GM19025 (cell line): ENCODE data around the gene PTX4.

ENCODE experiments used
- ATAC-seq: cut with Tn5 transposase; IDR thresholded peaks from one replicate; pipeline ENCODE4 v1.9.1; 2021; ENCODE audit warnings: mild to moderate bottlenecking, low read depth, moderate library complexity; ENCODE audit not compliant: unreplicated experiment

PTX4 gene

DNA sequence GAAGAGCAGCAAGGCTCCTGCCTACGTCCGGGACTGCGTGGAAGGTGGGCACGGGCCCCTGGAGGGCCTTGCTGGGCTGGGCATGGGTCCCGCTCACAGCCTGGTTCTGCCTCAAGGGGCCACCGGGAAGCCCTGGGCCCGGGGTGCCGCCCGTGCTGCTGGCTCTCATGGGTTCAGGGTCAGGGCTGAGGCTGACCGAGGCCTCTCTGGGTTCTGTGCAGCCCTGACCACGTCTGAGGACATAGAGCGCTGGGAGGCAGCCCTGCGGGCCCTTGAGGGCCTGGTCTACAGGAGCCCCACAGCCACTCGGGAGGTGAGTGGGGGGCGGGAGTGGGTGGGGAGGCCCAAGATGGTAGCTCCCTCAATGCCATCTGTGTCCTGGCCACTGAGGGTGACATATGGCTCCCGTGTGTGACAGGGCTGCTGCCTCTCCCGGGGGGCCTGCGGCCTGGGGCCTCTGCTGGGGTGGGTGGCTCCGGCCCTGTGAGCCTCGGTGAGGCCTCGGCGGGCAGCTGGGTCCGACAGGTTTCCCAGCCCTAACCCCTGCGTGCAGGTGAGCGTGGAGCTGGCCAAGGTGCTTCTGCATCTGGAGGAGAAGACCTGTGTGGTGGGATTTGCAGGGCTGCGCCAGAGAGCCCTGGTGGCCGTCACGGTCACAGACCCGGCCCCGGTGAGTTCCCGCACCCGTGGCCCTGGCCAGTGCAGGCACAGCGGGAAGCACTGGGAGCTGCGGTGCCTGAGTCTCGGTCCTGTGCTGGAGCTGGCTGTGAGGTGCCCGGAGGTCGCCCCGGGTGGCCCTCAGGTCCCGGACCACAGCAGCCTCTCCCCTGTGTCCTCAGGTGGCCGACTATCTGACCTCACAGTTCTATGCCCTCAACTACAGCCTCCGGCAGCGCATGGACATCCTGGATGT lies 13.6 kb upstream of the PTX4 start:
- no peak for ATAC-seq

DNA sequence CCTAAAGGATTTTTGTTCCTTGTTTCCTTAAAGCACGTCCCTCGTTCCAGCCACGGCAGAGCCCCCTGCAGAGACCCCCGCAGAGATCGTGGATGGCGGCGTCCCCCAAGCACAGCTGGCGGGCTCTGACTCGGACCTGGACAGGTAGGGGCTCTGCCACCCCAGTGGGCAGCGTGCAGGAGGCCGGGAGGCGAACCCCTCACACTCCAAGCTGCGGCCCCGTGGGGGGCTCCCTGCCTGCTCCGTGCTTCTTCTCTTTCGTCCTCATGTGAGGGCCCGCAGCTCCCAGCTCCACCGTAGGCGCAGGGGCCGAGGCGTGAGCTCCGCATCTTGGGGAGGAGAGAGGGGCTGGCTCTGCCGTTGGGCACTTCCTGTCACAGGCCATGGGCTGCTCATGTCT lies 12.9 kb upstream of the PTX4 start:
- no peak for ATAC-seq

DNA sequence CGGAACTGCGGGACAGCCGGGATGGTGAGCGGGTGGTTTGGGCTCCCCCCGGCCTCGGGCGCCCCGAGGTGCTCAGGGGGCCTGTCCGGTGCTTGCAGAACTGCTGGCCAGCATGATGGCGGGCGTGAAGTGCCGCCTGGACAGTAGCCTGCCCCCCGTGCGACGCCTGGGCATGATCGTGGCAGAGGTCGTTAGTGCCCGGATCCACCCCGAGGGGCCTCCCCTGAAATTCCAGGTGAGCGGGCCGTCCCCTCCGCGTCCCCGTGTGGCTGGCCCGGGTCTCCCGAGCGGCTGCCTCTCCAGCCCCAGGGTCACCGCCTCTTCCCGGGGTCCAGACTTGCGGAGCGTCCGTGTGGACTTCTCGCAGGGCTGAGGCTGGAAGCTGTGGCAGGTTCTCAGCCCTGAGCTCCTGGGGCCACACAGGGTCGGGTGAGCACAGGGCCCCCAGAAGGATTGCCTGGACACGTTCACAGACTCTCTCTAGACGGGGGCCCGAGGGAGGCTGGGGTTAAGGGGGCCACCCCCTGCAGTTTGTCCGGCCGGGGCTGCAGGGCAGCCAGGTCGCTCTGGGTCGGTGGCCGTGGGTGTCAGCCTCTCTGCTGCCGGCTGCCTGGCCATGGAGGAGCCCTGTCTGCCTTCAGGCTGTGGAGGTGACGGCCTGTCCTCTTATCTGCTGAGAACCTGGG lies 11.9 kb upstream of the PTX4 start:
- no peak for ATAC-seq

DNA sequence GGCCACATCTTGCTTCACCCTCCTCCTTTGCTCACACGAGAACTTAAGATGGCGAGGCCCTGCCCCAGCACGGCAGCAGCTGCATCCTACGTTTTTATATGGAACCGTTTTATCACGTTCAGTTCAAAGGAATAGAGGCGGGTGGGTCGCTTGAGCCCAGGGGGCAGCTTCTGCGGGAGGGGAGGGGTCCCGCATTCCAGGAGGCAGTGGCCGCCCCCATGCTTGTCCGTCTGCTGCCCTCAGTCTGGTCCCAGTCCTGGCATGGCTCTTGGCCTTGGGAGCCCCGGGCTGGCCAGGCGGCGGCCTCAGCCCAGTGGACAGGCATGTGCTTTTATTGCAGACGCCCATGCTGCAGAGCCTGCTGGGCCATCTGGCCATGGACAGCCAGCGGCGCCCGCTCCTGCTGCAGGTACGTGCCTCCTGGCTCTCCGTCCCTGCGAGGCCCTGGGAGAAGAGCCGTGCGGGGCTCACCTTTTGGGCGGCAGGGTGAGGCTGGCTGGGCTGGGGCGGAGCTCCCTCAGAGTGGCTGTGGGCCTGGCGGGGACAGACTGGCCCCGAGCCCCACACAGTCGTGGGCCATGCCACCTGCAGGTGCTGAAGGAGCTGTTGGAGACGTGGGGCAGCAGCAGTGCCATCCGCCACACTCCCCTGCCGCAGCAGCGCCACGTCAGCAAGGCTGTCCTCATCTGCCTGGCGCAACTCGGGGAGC lies 11.2 kb upstream of the PTX4 start:
- no peak for ATAC-seq

DNA sequence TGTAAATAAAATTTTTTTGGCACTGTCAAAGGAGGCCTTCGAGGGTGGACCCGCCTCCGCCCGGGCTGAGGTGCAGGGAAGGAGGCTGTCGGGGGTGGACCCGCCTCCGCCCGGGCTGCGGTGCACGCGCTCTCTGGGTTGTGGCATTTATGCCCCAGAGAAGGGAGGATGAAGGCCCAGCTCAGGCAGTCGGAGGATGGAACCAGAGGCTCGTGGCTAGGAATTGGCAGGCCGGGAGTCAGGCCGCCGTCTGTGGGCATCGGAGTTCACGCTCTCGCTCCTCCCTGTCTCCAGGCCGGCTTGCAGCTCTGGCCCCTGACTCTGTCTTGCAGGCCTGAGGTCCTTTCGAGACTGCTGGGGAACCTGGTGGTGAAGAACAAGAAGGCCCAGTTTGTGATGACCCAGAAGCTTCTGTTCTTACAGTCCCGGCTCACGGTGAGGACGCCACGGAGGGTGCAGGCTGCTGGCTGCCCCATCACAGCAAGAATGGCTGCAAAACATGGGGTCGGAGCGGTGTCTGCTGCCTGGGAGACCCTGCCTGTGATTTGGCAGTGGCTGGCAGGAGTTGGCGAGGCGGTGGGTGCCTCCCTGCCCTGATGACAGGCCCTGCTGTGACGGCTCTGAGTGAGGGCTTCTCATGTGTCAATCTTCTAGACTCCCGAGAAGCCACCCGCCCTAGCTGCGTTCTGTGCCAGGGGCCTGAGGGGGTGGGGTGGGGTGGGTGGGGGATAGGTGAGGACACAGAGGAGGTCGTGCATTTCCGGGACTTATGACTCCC lies 10.3 kb upstream of the PTX4 start:
- no peak for ATAC-seq

DNA sequence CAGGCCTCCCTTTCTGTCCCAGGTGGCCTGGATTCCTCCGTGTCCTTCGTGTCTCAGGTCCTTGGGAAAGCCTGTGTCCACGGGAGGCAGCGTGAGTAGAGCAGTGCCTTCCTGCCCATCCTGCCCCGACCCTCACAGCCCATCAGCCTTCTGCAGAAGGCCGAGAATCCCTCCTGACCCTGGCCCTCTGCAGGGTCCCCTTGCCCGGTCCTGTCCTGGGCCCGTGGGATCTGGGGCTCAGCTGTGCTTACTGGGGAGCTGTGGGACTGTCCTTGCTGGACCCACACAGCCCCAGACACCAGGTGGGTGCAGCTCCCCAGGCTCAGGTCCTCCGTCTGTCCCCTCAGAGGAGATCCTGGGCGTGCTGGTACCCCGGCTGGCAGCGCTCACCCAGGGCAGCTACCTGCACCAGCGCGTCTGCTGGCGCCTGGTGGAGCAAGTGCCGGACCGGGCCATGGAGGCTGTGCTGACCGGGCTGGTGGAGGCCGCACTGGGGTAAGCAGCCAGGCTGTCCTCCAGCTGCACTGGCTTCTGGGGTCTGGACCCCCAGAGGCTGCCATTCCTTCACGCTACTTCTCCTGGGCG lies 8.4 kb upstream of the PTX4 start:
- no peak for ATAC-seq

DNA sequence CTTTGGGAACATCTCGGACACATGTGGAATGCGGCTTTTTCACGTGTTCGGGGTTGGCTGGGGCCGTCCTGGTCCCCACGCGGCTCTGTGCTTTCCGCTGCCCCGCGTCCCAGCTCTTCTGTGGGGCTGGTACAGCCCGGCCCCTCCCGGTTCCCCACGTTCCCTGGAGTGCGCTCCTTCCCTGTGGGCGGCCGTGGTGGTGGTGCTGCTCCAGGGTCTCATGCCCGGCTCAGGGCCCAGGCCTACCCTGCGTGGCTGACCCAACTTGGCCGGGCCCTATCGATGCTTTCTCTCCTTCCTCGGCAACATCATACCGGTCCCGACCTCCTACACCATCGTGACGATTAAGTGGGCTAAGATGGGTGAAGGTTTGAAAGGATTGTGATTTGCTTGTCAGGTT lies 7.7 kb upstream of the PTX4 start:
- no peak for ATAC-seq

DNA sequence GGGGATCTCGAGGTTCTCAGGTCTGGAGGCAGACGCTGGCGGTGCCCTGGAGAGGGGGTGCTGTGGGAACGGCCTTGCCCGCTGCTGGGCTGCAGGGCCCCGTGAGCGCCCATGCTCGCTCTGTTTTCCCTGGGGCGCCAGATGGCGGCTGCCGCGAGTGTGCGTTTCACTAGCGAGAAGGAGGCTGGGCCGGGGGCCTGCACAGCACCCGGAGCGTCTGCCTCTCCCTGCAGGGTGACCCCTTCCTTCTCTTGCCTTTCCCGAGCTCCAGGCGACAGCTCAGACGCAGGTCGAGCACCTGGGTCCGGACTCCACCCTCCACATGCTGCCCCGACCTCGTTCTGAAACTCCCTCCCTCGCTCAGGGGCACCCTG lies 7.1 kb upstream of the PTX4 start:
- no peak for ATAC-seq

DNA sequence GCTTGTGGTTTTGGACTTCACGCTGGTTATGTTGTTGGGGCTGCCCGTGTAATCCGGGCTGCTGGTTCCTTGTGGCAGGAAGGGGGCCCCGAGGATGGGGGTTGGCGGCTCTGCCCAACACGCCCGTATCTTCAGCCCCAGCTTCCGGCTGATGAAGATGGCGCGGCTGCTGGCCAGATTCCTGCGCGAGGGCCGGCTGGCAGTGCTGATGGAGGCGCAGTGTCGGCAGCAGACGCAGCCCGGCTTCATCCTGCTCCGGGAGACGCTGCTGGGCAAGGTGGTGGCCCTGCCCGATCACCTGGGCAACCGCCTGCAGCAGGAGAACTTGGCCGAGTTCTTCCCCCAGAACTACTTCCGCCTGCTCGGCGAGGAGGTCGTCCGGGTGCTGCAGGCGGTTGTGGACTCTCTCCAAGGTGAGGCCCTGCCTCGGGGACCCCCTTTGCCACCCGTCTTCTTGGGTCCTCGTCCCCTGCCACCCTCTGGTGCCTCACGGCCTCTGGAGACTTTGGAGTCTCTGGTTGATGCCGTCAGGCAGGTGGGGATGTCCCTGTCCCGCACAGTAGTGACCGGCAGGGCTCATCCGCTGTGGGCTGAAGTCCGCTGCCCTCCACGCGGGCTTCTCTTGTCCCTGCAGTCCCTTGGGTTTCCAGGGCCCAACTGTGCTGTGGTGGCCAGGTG lies 6.6 kb upstream of the PTX4 start:
- ATAC-seq = no peak

DNA sequence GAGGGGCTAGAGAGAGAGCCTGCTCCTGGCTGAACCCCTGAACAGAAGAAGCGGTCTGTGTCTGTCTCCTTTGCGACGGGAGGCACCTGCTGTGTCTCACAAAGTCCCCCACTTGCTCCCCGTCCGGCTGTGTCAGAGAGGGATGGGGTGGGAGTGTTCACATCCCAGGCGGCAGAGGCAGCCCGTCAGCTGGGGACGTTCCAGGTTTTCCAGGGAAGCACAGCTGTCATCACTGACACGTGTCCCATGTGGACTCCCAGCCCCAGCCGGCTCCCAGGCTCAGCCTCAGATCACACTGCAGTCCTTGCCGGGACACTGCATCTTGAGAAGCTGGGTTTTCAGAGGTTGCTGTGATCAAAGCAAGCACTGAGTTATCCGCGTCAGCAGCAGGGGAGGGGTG lies 6.0 kb upstream of the PTX4 start:
- ATAC-seq = no peak

DNA sequence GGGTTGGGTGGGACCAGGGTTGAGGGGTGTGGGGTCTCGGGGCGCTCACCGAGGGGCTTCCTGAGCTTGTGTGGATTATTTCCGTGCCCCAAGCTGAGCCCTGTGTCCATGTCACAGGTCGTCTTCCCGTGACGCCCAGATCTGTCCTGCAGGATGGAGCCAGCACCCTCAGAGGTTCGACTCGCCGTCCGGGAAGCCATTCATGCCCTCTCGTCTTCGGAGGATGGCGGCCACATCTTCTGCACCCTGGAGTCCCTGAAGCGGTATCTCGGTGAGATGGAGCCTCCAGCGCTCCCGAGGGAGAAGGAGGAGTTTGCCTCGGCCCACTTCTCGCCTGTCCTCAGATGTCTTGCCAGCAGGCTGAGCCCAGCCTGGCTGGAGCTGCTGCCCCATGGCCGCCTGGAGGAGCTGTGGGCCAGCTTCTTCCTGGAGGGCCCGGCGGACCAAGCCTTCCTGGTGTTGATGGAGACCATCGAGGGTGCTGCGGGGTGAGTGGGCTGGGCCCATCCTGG lies 5.4 kb upstream of the PTX4 start:
- no peak for ATAC-seq

DNA sequence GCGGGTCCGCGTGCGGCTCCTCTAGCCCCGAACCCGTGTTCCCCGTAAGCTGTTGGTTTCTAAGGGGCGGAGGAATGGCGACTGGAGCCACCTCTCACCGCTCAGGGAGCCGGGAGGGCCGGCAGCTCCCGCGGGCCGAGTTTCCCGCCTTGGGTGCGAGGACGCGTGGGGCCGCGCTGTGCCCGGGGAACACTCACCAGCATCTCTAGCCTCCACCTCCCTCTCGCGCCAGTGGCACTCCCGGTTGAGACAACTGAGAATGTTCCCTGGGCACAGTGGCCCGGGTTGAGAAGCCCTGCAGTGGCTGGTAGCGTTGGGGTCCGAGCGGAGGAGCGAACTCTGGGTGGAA lies 5.0 kb upstream of the PTX4 start:
- ATAC-seq = no peak

DNA sequence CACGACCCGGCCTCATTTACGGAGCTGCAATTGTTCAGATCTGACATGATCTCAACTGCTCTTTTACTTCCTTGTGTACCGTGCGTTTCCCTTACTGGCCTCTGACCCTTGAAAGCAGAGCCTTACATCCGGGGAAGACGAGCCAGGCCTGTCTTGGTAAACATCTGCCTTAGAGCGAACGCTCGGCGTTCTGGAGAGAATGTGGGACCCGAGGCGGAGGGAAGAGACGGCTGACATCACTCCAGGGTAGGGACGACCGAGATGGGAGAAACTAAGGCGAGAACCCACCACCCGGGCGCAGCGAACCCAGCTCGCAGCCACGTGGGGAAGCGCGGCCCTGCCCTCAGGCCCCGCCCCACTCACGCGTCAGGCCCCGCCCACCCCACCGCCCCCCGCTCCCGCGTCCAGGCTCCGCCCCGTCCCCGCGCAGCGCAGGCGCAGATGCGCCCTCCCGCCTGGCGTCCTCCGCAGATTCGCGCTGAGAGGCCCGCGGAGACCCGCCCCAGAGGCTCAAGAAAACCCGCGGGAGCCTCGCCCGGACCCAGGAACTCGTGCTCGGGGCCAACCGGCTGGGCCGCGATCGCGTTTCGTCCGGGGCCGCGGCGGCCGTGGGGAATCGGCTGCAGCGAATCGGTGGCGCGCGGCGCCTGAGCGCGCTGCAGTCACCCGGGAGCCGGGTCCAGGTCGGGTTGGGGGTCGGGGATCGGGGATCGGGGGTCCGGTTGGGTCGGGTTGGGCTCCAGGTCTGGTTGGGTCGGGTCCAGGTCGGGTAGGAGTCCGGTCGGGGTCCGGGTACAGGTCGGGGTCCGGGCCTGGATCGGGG lies 4.4 kb upstream of the PTX4 start, which contains the start of gene TELO2:
Gene TELO2 (plus strand): TSS at position 438 of the 823 bp plus-strand sequence. CDS start 922 bp downstream, outside the sequence.
- peak; percentile 63 for ATAC-seq

DNA sequence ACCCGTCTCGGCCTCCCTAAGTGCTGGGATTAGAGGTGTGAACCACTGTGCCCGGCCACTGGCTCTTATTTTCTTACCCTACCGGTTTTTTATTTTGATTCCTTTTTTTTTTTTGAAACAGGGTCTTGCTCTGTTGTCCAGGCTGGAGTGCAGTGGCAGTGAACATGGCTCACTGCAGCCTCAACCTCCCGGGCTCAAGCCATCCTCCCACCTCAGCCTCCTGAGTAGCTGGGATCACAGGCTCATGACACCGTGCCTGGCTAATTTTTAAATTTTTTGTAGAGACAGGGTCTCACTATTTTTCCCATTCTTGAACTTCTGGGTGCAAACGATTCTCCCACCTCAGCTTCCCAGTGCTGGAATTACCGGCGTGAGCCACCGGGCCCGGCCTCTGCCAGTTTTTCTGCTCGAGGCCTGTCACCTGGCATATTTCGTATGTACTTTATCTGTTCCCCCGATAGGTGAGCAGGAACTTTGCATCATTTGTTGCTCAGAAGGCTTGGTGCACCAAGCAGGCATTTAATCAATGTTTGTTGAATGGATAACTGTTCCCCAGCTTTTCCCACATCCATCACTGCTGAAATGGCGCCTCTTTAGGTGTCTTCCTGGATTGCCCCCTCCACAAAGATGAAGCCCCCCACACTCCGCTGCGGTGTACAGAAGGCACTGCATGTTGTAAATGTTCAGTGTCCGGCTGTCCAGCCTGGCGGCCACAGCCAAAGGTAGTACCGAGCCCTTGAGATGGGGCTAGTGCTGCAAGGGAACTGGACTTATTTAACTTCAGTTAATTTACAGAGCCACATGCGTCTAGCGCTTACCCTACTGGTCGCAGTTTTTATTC lies 3.6 kb upstream of the PTX4 start:
- ATAC-seq = no peak

DNA sequence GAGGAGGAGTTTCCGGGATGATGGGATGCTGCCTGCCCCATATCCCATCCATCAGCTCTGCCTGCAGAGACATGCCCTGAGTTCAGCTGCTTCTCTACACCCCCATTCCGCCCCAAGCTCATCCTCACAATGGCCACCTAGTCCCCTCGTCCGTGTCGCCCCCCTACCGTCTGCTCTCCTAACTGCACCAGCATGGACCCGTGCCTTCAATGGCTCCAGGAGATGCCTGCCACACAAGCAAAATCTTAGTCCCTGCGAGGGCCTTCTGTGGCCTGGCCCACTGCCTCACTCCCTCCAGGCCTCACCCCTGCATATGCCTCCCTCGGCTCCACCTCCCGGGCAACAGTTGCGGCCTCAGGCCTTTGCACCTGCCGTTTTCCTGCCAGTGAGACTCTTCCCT lies 2.6 kb upstream of the PTX4 start:
- ATAC-seq = no peak

DNA sequence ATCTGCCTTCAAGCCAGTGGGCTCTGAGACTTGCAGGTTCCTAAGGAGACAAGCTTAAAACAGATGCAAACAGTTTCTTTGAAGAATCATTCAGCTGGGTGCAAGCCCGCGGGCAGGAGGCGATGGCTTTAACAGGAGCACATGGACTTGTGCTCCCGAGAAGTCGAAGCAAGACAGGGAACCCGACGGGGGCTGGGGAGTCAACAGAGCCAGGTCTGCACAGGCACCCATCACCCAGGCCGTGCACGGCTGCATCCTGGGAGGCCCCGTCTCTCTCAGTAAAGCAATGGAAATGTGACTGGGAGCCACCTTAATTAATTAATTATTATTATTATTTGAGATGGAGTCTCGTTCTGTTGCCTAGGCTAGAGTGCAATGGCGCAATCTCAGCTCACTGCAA lies 333 bp upstream of the PTX4 start:
- no peak for ATAC-seq

DNA sequence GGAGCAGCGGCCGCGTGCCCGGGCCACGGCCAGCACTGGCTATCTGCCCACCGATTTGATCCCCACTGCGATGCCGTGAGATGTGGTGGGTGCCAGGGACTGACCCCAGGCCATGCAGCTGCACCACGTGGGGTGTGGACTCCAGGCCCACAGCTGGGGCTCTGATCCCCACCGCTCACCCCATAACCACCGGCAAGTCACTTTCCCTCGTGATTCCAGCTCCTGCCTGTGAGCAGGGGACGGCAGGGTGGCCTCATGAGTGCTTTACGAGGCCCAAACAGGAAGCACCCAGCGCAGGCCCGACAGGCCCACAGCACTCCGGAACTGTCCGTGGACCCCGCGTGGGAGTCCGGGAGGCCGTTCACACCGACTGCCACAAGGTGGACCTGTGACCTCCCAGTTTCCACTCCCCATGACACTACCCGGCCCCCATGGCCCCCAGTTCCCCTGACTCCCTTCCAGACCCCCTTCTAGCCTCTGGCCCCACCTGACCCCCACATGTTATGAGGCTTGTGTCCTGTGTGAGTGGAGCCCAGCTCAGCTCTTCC lies 616 bp downstream of the PTX4 start:
- ATAC-seq = no peak
